Osteocyte (in vitro differentiated cells): ENCODE measurements around the gene PKMYT1. TPM values are rescaled to one million over a fixed set of nuclear protein-coding genes. Genes with fewer than 3 reads are reported as not detected.

Source experiments
- DNase-seq: peaks from one replicate; pipeline ENCODE4 v3.0.0; 2021; ENCODE audit warnings: mixed read lengths; ENCODE audit not compliant: unreplicated experiment; ENCODE audit errors: extremely low spot score
- H3K27ac Mint-ChIP-seq: one replicate; pipeline ENCODE4 v1.8.0; 2021; ENCODE audit warnings: mild to moderate bottlenecking, mixed read lengths; ENCODE audit not compliant: unreplicated experiment
- H3K27me3 Mint-ChIP-seq: one replicate; pipeline ENCODE4 v1.8.0; 2021; ENCODE audit warnings: mixed read lengths; ENCODE audit not compliant: unreplicated experiment
- H3K36me3 Mint-ChIP-seq: one replicate; pipeline ENCODE4 v1.8.0; 2021; ENCODE audit warnings: mixed read lengths; ENCODE audit not compliant: unreplicated experiment
- H3K4me1 Mint-ChIP-seq: one replicate; pipeline ENCODE4 v1.8.0; 2021; ENCODE audit warnings: mixed read lengths; ENCODE audit not compliant: unreplicated experiment
- H3K4me3 Mint-ChIP-seq: one replicate; pipeline ENCODE4 v1.8.0; 2021; ENCODE audit warnings: mild to moderate bottlenecking, moderate library complexity, mixed read lengths; ENCODE audit not compliant: unreplicated experiment
- H3K9me3 Mint-ChIP-seq: one replicate; pipeline ENCODE4 v1.8.0; 2021; ENCODE audit warnings: mixed read lengths; ENCODE audit not compliant: unreplicated experiment
- CTCF ChIP-seq: fragments of 200-600 bp; sonication (generic); IDR thresholded peaks from 2 replicates; pipeline ENCODE4 v1.5.0; 2021; ENCODE audit warnings: antibody characterized with exemption, mild to moderate bottlenecking, moderate library complexity
- total RNA-seq: library from RNA; stranded (reverse); gene quantifications from 2 replicates; pipeline ENCODE4 v1.2.1, GENCODE V29; 2021

The PKMYT1 gene
- total RNA-seq, 1 donor from 2014 or later, result 10.4 TPM

GRCh38 chr16:3013491-3013951, 33.3 kb upstream of the PKMYT1 start:
- Mint-ChIP-seq H3K4me1 (peaks cover 15% of the 10 kb centered on the region), H3K4me3 (no peak overlapping the region), H3K27ac (no peak overlapping the region), H3K27me3 (peaks cover 19% of the 10 kb centered on the region), H3K9me3 (no peaks in the 10 kb centered on the region), H3K36me3 (no peaks in the 10 kb centered on the region)
- no peak for DNase-seq
- TF ChIP-seq CTCF, result no peak

GRCh38 chr16:3012828-3013420, 32.7 kb upstream of the PKMYT1 start, which contains the start of gene CLDN9:
TSS of gene CLDN9 (plus strand) at chr16:3012923. CDS start at chr16:3013363, 440 bp downstream.
- Mint-ChIP-seq H3K4me3 (no peak within 1 kb of the TSS), H3K27ac (no peak within 1 kb of the TSS), H3K36me3 (no peaks in the 10 kb centered on the region), H3K27me3 (peaks cover 25% of the 10 kb centered on the region), H3K9me3 (no peaks in the 10 kb centered on the region), H3K4me1 (peaks cover 9% of the 10 kb centered on the region)
- TF ChIP-seq CTCF, result no peak
- DNase-seq, result no peak

GRCh38 chr16:3012246-3012645, 32.0 kb upstream of the PKMYT1 start:
- Mint-ChIP-seq H3K36me3 (no peaks in the 10 kb centered on the region), H3K4me3 (no peak overlapping the region), H3K27me3 (peaks cover 32% of the 10 kb centered on the region), H3K27ac (no peak overlapping the region), H3K9me3 (no peaks in the 10 kb centered on the region), H3K4me1 (peaks cover 9% of the 10 kb centered on the region)
- DNase-seq, result no peak
- TF ChIP-seq CTCF, result no peak

GRCh38 chr16:3010510-3010909, 30.3 kb upstream of the PKMYT1 start:
- H3K27me3 Mint-ChIP-seq, result peaks cover 47% of the 10 kb centered on the region
- no peaks in the 10 kb centered on the region for H3K9me3 Mint-ChIP-seq
- H3K4me1 Mint-ChIP-seq, result peaks cover 9% of the 10 kb centered on the region
- H3K36me3 Mint-ChIP-seq, result no peaks in the 10 kb centered on the region
- H3K4me3 Mint-ChIP-seq, result no peak overlapping the region
- DNase-seq, result no peak
- TF ChIP-seq CTCF, result no peak
- no peak overlapping the region for H3K27ac Mint-ChIP-seq

GRCh38 chr16:3009568-3010390, 29.5 kb upstream of the PKMYT1 start:
- H3K27ac Mint-ChIP-seq, result no peak overlapping the region
- peaks cover 10% of the 10 kb centered on the region for H3K4me1 Mint-ChIP-seq
- no peak for DNase-seq
- peaks cover 50% of the 10 kb centered on the region for H3K27me3 Mint-ChIP-seq
- H3K36me3 Mint-ChIP-seq, result no peaks in the 10 kb centered on the region
- H3K9me3 Mint-ChIP-seq, result no peaks in the 10 kb centered on the region
- TF ChIP-seq CTCF, result no peak
- no peak overlapping the region for H3K4me3 Mint-ChIP-seq
